Stimulated activated CD4-positive, alpha-beta T cell treated with anti-CD3 and anti-CD28 coated beads, TNF-alpha, amount 100 ng/mL, for 24 hours (primary cell): ENCODE measurements around the gene FADS2.

Experiments used
- DNase-seq, 3 experiments: peaks; one replicate each; pipeline ENCODE4 v3.0.0-alpha.2; 2020; ENCODE audit warnings: low read depth in 3 of 3

Gene FADS2

DNA sequence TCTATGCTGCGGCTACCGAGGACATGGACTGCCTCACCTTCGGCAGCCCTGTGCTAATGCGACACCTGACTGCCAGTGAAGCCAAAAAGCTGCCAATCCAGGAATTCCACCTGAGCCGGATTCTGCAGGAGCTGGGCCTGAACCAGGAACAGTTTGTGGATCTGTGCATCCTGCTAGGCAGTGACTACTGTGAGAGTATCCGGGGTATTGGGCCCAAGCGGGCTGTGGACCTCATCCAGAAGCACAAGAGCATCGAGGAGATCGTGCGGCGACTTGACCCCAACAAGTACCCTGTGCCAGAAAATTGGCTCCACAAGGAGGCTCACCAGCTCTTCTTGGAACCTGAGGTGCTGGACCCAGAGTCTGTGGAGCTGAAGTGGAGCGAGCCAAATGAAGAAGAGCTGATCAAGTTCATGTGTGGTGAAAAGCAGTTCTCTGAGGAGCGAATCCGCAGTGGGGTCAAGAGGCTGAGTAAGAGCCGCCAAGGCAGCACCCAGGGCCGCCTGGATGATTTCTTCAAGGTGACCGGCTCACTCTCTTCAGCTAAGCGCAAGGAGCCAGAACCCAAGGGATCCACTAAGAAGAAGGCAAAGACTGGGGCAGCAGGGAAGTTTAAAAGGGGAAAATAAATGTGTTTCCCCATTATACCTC, 32.1 kb upstream of the FADS2 start:
- no peak for DNase-seq

DNA sequence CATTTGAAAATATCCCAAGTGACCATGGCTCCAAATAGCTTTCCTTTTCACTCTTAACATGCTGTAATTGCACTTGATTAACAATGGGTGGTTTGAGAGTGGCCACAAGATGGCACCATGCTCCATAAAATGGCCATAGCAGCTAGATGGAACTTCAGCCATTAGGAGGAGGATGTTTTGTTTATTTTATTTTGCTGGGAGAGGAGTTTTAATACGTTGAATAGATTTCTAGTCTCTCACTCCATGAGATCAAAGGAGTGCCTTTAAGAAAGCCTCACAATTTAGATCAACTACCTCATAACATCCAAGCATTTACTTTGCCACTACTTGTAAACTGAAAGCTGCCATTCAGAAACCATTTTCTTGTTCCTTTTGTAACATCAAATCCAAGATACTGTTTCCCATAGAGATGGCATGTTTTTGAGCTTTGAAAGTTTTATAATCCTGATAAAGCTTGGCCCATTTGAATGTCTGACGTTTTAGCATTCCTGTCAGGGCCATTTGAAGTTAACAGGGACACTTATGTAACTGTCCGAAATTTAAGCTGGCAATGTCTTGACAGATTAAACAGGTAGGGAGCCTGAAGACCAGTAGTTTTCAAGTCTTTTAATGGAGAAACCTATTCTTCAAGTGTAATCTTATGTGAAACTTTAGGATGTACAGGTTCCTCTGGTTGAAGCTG, 30.7 kb upstream of the FADS2 start:
- peak in 1 of 3 experiments; percentile 37 for DNase-seq

DNA sequence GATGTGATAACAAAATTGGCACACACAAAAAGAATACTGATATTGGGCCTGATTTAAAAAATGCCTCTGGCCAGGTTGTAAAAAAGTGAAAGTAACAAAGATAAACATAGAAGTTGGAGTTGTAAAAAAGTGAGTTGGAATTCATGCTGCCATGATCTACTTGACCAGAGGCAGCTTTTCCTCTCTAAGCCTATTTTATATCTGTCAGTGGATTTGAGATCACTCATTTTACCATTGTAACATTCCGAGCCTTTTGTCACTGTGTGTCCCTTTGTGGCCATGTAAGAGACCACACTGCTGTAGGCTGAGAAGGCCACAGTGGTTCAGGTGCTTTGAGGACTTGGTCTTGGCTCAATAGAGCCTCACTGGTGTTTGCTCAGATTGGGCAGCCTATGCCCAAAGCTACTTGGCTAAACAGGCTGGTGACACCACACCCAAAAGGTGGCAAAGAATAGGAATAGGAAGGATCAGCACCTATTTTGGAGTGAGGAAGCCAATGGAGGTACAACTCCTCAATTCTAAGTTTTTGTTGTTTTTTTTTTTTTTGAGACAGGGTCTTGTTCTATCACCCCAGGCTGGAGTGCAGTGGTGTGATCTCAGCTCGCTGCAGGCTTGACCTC, 28.3 kb upstream of the FADS2 start:
- no peak for DNase-seq

DNA sequence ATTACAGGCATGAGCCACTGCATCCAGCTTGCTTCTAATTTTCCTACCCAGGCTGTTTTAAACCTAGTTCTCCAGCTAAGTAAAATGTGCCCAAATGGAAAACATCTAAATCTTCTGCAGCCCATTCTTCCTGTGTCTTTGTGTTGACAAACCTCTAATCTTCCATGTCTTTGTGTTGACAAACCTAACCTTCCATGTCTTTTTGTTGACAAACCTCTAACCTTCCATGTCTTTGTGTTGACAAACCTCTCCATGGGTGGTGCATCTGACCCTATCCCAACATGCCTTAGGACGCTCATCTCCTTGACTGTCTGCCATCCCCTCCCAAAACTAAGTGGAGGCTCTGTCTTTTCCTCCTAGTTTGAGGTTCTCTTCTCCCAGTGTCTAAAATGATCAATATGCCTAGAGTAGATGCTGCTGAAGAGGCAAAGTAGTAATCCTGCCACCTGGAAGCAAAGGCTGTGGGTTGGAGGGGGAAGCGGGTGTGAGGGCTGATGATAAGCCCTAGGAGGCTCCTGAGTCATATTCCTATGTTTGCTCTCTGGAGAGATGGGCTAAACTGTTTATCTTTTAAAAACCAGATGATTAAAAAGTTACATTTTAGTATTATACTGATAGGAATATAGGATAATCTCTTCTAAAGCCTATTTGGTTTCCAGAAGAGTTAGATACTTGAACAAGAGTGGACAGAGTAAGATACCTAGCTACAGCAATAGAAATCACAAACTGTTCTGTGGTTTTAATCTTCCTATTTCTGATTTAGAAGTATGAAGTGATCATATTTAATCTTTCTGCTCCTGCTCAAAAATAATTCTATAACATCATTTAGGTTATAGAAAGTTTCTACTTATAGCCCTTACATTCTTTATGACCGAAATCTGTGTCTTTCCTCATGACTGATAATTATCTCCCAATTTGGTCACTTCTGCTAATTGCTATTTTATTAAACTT, 27.5 kb upstream of the FADS2 start:
- no peak for DNase-seq

DNA sequence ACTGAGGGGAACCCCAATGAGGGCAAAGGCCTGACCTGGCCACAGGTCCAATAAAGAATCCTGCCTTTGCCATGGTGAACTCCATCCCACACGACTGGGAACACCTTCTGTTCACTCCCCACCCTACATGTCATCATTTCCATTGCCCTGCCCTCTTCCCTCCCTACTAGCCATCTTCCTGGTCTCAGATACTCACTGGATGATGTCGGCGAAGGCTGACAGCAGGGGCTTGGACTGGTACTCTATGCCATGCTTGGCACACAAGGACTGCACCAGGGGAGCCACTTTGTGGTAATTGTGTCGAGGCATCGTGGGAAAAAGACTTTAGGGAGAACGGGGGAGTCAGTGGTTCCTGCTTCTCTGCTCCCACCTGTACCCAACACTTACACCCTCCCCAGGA, 25.5 kb upstream of the FADS2 start:
- no peak for DNase-seq

DNA sequence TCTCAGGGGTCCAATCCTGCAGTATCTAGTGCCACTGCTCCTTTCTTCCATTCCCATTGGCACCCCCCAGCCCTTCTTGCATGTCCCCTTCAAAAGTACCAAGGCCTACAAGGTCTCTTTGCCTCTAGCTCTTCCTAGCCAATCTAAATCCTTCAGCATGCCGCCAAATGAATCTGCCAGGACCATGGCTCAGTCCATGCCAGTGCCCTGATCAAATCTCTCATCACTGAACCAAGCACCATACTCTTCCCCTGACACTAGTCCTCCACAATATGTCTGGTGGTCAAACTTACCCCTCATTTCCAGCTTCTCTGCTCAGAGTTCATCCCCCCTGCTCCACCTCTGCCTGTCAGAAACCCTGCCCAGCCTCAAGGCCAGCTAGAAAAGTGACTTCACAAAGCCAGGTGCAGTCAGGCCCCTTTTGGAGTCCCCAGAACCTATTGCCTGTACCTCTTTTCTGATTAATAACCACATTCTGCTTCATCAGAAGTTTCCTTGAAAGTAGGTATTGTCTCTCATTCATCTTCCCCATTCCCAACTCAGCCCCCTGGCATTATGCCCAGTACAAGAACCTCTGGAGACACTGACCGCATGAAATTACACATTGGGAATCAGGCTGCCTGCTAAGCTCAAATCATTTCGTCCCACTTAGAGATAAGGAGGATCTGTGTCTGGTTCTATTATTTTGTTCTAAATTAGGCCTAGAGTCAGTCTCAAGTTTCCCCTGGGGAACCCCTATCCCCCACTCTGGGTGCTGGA, 24.0 kb upstream of the FADS2 start:
- DNase-seq: no peak

DNA sequence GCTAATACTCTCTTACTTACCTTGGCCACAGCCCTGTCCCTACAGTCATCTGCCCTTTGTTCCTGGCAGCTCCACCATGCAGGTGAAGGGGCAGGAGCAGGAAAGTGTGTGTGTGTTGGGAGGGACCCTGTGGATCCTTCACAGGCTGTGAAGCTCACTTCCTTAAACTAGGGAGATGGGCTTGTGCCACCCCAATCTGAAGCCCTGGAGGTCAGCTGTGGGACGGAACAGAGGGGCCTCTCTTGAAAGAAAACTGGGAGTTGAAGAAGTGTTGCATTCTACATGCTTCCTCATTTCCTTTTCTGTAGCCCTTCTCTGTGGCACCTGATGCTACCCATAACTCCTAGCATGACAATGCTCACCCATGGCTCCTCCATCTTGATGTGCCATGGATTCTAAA, 23.0 kb upstream of the FADS2 start:
- no peak for DNase-seq

DNA sequence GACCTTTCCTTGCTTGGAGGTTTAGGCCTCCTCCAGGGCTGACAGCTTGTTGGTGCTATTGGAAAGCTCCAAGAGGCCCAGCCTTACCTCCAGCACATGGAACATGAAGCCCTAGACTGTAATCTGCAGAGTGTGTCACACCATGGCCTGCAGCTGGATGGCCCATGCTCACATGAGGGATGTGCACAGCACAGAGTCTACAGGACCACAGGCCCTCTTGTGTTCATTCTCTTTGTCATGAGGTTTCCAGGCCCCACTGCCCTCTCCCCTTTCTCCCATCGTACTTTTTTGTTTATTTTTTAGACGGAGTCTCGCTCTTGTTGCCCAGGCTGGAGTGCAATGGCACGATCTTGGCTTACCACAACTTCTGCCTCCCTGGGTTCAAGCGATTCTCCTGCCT, 21.3 kb upstream of the FADS2 start:
- DNase-seq: no peak

DNA sequence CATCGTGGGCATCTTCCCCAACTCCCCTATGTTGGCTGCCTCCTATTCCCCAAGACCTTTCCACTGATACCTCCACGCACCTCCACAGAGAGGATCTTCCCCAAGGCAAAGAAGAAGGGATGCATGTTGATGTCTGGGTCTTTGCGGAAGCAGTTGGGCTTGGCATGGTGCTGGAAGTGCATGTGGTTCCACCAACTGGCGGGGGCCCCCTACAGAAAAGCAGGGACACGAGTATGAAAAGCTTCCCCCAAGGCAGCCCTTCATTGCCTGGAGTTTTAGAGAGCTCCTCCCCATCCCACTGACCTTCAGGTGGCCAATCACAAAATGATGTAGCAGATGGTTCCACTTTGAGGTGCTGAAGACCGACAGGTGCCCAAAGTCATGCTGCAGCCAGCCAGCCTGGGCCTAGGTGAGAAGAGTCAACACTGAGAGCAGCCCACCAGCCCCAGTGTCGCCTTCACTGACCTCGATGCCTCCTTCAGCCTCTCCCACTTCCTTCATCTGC, 17.4 kb upstream of the FADS2 start:
- no peak for DNase-seq

DNA sequence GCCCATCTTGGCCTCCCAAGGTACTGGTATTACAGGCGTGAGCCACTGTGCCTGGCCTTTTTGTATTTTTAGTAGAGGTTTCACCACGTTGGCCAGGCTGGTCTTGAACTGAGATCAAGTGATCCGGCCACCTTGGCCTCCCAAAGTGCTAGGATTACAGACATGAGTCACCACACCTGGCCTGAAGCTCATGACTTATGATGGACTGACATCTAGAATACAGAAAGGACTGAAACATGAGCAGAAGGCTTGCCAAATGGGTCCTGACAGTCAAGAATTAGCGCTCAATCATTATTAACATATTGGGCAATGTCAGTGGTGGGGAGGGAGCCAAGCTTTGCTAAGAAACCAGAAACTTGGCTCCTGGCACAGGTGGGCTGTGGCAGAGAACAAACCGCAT, 16.3 kb upstream of the FADS2 start:
- no peak for DNase-seq

DNA sequence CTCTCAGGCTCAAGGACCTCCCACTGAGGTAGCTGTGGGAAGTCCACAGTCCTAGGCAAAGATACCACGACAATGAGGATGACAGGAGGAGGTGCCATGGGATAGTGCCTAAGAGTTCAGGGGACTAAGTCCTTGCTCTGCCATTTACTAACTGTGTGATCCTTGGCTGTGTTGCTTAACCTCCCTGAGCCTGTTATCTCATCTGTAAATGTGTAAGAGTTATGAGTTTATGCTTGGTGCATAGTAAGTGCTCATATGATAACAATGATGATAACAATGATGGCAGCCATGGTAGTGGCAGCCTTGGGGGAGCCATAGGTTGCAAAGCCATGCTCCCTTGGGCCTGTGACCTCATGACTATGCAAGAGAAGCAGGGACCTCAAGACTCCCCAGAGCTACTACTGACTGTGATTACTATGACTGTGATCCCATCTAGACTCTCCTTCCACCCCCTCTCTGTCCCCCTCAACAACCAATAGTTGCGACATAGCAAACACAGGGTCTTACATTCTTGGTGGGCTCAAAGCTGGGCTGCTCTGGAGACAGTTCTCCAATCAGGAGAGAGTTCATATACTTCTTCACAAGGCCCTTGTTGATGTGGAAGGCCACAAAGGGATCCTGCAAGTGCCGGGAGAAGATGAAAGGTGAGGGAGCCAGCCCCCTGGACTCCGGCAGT, 15.2 kb upstream of the FADS2 start:
- DNase-seq: no peak

DNA sequence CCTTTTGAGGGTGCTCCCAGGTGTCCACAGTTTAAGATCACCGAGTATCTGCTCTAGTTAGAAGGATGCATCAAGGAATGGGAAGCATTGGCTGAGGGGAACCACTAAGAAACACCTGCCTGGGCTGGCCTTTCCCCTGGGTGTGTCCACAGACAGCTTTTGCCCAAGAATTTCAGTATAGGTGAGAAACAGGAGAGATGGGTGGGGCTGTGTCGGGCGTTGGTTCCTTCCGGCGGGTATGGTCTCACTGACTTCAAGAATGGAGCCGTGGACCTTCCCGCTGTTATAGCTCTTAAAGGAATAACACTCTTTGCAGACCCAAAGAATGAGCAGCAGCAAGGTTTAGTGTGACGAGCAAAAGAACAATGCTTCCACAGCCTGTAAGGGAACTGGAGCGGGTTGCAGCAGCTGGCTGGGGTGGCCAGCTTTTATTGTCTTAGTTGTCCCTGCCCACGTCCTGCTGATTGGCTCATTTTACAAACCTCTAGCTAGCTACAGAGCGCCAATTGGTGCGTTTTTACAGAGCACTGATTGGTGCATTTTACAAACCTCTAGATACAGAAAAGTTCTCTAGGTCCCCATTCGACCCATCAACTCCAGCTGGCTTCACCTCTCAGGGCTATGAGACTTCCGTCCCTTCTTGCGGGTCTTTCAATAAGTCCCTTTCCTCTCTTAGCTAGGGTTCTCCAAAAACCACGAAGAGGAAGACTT, 13.7 kb upstream of the FADS2 start:
- DNase-seq: no peak

DNA sequence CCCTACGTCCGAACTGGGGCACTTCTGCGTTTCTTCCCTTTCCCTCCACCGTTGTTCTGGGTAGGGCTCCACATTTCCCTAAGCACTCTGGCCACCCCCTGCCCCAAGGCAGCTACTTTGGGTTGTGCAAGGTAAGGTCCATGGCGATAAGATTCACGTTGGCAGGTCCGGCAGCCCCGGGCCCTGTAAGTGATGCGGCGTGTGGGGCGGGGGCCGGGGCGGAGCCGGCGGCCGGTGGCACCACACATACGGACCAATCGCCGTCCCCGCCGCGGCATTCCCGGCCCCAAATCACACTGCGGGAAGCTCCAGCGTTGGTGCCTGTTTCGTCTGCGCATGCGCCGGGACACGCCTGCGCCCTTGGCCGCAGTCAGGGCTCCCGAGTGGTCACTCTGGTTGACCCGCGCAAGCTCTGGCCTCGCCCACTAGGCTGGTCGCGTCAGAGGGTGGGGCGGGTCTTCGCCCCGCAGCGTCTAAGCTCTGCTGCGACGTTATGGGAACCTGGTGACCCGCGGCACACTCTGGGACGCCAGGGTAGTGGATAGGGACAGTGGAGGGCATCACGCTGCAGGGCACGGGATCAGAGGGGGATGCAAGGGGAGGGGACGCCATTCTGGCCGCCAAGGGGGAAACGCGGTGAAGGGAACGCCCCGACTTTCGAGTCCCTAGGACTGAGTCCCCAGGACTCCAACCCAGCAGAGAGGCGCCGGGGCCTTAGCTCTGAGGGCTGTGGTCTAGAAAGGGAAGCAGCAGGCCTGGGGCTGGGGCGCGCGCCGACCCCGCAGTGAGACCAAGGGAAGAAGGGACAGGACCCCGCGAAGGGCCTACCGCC, 12.9 kb upstream of the FADS2 start:
- peak in 1 of 3 experiments; percentile 59 for DNase-seq

DNA sequence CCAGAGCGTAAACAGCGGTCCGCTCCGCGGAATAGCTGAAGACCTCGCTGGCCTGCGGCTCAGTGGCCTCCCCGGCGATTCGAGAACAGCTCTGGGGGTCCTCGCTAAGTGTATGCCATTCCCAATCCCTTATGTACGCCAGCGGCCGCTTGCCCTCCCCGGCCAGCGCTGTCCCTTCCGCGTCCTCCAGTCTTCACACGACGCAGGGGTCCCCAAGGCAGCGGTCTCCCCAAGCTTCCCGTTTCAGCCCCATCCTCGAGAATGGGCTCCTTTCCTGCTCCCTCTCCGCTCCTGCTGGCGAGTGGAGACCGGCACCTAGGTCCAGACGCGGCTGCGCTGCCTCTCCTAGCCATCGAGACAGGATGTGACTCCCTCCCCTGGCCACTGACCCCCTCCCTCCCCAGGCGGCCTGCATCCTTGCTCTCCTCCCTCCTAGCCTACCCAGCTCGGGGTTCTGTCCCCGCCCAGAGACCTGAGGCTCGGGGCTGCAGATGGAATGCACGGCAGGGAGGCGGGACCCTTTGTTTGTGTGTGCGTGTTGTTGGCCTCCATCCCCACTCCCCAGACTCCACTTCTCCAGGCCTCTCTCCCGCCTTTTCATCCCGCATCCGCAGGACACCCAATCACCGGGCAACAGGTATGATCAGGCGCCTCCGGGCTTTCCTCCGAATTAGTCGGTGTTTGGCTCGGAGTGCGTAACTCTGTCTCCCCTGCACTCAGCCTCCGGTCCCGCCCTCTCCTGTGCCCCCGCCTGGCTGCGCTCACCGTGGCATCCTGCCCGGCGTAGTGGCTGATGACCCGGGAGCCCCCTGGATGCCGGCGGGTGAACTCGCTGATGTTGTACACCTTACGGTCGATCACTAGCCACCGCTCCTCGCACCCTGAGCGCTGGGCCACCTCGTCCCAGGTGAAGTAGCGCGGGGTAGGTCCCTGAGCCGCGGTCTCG, 12.0 kb upstream of the FADS2 start:
- DNase-seq: peak in 1 of 3 experiments; percentile 52

DNA sequence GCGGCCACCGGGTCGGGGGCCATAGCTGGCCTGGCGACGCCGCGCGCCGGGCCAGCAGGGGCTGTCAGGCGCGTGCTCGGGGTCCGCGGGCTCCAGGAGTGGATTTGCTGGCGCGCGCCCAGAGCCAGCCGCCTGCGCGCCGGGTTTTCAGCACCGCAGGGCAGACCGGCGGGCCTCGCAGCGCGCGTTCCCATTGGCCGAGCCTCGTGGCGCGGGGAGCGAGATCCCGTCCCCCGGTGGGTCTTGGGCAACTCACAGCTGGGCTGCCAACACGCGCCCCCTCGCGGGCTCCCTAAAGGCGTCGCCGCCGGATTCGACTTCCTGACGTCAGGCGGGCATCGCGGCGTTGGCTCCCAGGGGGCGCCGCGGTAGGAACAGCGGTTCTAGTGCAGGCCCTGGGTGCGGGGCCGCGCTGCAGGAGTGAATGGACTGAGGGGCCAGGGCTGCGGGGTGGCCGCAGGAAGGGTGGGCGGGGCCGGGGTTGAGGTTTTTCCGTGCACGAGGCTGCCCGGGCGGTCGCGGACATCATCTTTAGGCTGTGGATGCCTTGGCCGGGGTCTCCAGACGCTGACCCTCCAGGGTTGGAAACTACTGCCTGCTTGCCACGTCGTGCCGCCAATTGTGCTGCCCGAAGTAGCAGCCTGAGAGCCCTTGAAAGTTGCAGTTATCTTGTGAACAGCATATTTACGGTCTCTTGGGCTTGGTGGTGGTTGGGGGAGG, 11.2 kb upstream of the FADS2 start, which contains the start of gene FADS1:
FADS1 (minus strand) TSS at position 268 of the 720 bp plus-strand sequence; CDS start at position 194, 74 bp downstream.
- peak in 2 of 3 experiments; percentile 53 to 82 for DNase-seq

DNA sequence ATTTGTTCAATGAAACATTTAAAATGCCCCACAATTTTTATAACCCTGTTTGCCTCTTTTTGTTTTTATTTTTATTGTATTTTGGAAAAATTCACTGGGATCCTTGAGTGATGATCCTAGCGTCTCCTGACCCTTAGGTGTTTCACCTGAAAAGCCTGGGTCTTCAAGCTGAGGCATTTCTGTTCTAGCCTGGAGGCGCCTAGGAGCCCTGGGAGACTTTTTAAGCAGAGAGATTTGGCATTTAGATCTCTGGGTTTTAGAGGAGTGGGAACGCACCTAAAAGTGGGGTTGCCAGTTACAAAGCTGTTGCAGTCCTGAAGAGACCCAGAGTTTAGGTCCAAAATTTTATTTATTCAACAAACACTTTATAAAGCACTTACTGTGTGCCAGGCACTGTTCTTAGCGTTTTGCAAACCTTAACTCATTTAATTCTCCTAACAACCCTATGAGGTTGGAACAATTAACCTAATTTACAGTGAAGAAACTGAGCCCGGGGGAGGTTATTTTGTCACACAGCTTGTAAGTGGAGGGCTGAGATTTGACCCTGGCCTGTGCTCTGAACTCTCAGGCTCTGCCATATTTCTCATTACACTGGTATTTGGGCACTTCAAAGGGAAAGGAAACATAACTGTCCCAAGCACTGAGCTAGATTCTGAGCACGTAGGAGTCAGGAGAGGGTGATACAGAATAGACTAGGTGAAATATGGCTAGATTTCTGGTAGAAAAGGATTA, 10.5 kb upstream of the FADS2 start:
- no peak for DNase-seq
